CD1c-positive myeloid dendritic cell (primary cell): ENCODE measurements around the gene EPB41L4B.
"Not testable (repeated sequence)": the region's sequence is repeated elsewhere in the genome, so short reads cannot be mapped to it uniquely, and the experiment has no call there.

ENCODE experiments used
- DNase-seq: peaks from one replicate; pipeline ENCODE4 v3.0.0-alpha.2; 2016; ENCODE audit errors: extremely low spot score

Gene EPB41L4B

DNA sequence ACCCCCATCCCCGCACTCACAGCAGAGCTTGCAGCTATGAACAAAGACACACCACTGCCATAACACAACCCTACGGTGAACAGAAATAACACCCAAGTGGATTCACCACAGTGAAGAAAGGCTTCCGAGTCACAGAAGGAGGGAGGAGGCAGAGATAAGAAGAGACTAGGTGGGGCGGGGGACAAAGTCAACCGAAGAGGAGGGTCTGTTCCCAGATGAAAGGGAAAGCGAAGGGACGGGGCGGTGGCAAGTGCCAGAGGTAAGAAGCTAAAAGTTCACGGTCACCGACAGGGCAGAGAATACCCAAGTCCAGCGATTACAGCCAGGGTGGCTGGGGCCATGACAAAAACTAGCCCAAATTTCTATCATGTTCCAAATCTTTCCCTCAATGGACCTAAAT, 21.0 kb downstream of the EPB41L4B start:
- no peak for DNase-seq

DNA sequence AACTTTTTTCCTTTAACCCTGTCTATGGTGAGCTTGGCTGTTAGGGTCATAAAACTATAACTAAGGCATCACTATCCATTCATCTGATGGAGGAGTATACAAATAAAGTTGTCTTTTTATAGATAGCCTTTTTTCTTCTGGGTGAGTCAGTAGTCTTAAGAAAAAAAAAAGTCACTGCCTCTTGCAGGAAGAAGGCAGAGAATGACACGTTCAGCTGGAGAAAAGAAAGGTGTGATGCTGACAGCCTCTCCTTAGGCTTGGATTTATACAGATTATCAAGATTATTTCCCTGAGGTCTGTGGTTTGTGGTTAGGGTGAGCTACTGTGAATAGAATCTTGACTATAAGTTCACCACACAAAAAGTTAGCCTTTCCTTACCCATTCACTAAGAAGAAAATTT, 23.0 kb downstream of the EPB41L4B start:
- no peak for DNase-seq

DNA sequence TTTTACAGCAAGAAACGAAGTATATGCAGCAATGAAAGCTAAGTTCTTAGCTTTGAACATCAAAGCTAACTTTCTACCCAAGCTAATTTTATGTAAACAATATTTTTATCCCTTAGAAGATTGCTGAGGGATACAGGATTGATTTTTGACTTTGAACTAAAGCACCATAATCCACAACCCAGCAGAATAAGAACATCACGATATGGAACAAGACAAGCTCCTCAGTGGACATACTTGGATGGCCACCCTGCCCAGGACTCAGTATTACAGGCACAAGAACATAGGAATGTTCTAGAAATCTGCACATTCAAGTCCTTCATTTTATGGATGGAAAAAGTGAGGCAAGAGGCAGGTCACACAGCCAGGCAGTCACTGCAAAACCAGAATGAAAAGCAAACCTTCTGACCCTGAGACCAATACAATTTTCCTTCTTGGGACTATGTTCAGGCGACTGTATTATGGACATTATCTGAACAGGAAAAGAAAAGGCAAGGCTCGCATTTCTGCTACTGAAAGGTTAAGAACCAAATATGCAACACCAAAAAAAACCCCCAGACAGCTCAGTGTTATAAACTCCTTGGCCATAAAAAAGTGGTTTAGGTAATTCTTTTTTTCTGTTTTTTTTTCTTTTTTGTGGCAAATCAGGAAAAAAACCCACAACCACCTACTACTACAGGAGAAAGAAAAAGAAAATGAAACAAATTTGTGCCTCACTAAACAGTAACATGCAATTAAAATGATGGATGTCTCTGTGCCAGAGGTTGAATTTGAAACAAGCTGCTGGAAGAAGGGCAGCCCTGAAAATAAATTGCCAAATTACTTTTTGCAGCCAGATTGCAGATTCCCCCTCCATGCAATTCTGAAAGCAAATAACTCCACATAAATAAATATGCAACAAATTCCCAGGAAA, 25.4 kb downstream of the EPB41L4B start:
- no peak for DNase-seq

DNA sequence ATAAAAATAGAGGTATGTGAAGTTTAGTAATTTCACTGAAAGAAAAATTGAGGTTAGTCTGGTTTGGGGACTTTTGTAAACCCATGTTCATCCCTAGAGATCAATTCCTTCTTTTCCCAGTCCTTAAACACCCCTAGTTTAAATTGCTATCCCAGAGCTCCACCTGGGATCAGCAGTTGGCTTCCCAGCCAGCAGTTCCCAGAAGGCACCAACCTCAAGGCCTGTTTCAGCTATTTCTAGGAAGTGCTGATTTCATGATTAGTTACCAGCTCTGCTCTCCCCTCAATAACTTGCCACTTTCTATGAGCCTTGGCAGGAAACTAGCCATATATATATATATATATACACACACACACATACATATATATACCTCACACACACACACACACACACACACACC, 30.5 kb downstream of the EPB41L4B start:
- DNase-seq: no peak

DNA sequence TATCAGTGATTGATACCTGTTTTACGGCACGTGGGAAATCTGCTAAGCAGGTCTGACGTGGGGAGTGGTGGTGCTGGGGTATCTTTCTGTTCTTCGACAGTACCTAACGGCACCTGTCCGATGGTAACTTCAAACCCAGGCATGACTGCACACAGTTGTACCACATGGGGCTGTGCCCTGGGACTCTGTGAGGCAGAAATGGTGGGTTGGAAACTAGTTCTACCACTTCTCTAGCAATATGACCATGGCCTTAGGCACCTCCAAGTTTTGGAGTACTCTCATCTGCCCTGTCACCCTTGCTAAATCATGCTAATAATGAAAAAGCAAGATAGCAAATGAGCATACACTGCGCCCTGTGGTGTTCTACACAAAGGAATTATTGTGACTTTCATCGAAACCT, 30.9 kb downstream of the EPB41L4B start:
- no peak for DNase-seq

DNA sequence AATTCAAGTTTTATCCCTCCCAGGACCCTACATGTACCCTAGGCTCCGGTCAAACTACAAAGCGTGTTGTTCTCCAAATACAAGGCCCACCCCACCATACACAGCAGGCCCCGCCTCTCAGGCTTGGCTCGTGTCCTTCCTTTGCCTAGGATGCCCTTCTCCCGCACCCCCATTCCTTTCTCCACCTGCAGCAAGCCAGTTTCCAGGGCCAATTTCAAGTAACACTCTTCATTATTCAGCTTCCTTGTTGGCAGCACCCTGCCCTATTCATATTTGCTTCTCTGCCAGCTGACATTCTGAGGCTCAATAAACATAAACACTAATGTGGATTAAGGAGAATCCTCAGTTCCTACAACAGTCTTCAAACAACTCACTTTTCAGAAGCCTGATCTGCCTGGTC, 31.7 kb downstream of the EPB41L4B start:
- DNase-seq: no peak

DNA sequence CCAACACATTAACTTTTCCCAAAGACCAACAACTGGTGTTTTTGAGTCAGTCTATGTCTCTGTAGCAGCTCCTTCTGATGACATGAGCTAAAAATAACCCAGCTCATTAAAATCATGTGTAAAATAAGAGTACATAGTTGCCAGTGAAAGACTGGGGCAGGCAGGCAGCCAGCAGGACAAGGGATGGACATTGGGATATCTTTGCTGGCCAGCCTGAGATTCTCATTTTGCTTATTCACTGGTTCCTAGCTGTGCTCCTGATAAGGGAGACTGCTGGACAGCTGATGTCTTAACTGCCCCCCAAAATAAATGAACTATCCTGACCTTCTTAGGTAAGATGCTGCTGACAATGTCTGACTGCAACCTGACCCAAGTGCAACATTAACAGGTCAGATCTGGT, 33.9 kb downstream of the EPB41L4B start:
- DNase-seq: no peak

DNA sequence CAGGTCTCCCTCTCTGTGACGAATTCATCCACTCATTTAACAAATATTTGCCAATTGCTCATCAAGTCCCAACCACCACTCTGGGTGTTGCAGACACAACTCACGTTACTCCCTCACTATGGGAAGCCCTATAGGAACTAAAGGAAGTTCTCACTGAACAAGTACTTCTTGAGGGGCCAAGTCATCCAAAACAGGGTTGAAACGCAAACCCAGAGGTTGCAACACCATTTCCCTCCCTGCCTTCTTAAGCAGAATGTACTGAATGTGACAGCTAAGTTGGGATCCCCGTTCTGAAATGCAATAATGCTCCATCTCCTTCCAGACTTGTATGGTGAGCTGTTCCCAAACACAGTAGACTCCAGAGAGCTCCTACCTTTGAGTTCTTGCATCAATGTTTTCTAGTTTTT, 34.3 kb downstream of the EPB41L4B start:
- no peak for DNase-seq

DNA sequence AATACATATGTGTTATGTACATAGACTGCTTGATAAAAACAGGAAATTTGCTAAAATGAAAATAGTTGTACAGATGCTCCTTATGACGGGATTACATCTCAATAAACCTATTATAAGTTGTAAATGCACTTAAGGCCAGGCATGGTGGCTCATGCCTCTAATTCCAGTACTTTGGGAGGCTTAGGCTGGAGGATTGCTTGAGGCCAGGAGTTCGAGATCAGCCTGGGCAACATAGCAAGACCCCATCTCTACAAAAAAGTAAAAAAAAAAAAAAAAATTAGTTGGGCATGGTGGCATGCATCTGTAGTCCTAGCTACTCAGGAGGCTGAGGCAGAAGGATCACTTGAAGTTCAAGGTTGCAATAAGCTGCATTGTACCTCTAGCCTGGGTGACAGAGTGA, 37.2 kb downstream of the EPB41L4B start:
- DNase-seq: not testable (repeated sequence)

DNA sequence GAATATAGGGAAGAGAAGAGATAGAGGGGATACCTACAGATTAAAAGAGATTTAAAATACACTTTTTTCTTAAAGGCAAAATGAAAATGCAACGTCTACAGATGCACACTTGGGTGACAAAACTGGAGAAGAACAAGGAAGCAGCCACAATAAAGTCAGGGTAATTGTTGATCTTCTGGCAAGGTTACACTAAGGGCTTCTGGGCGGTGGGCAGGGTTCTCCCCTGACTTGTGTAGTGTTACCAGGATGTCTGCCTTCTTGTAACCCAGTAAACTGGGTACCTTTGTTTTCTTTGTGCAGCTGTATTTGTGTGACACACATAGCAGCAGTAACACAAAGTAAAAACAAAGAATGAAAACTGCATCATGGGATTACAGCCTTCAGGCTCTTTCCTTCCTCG, 37.8 kb downstream of the EPB41L4B start:
- no peak for DNase-seq

DNA sequence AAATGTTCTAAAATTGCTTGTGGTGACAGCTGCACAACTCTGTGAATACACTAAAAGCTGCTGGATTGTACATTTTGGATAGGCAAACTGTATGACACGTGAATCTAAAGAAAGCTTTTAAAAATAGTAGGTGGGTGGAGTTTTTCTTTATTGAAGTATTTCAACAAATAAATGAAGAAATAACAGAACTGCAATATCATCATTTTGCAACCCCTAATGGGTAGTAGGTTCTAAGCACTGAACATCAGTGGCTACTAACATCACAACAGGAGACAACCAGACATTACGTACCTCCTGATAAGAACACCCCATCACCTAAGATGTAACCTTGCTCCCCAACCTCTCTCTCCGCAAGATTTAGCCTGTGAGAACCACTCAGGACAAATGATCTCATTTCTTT, 38.6 kb downstream of the EPB41L4B start:
- no peak for DNase-seq

DNA sequence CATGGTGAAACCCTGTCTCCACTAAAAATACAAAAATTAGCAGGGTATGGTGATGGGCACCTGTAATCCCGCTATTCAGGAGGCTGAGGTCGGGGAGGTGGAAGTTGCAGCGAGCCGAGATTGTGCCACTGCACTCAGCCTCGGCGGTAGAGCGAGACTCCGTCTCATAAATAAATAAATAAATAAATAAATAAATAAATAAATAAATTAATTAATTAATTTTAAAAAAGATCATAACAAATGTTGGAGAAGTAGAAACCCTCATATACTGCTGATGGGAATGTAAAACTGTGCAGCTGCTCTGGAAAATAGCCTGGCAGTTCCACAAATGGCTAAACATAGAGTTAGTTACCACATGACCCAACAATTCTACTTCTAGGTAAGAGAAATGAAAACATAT, 39.3 kb downstream of the EPB41L4B start:
- DNase-seq: no peak

DNA sequence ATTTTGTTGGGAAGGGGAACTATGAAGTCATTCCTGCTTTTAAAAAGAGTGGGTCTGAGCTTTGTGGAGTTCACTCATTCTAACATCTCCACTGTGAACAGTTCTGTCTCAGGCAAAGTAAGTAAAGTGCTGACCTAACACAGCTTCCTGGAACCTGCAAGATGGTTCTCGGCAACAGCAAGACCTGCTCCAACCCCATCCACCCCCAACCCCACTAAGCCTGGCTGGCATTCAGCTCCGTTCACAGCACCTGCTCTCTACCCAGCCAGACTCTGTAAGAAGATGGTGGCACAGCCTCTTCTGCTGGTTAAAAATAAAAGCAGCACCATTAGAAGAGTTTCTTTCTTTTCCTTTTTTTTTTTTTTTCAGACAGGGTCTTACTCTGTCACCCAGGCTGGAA, 42.0 kb downstream of the EPB41L4B start:
- DNase-seq: no peak

DNA sequence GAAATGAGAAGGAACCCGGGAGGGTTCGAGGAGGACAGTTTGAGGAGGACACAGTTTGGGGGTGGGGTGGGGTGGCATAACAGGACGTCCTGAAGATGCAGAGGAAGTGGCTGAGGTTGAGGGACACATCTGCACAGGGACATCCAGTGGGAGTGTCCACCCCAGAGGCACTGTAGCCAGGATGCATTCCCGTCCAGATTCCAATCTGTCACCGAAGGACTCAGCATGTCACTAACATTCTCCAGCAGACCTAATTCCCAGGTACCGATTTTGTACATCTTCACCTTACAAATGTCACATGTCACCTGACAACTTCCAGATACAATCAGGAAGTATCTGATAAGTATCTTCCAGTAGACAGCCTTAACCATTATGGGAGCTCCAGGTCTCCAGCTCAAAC, 42.6 kb downstream of the EPB41L4B start:
- DNase-seq: no peak

DNA sequence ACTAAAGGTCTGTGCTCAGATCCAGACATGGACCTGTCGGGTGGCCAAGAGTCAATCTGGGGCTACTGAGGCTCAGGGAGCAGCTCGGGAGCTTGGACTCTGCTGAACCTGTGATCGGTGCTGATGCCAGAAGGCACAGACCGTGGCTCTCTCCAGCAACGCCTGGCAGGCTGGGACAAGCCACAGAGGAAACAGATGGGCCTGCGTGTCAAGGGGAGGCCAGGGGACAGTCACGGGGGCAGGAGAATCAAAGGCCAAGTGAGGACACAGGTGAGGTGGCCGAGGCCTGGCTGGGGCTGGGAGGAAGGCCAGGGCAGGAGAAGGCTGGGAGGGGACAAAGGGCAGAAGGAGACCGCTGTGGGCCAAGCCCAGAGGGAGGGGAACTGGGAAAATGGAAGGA, 43.4 kb downstream of the EPB41L4B start:
- no peak for DNase-seq

DNA sequence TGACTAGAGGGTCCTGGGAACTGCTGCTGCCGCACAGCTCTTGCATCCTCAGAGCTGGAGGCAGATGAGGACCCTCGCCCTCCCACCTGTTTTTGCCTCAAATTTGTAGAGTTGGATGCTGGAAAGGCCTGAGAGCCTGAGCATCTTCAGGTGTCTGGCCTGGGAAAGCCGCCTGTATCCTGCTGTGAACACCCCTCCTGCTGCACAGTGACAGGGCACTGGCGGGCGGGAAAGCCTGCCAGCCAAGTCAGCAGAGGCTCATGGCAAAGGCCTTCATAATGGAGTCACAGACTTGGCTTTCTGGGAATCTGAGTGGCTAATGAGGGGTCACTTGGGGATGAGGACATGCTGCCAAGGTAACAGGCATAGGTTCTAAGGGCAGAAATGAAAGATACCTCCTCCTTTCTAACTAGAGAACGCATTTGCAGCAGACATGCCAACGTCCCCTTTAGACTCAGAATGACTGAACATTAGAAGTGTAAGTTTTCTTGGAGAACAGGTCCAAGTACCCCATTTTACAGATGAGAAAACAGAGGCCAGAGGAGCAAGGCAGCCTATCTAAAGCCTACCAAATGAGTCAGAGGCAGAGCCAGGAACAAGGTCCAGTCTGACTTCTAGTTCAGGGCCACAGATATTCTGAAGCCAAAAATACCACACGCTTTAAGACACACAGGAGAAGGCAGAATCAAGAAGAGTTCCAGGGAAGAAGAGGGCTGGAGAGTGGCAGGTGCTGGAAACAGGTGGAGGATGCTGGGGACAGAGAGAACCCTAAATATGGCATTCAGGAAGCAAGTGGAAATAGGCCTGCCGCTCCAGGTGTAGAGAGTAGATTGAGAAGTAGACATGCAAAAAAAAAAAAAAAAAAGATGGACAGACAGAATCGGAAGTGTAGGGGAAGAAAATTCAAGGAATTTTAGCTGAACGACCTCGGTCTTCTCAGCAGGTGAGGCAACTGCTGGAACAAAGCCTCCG, 44.1 kb downstream of the EPB41L4B start:
- DNase-seq: no peak

DNA sequence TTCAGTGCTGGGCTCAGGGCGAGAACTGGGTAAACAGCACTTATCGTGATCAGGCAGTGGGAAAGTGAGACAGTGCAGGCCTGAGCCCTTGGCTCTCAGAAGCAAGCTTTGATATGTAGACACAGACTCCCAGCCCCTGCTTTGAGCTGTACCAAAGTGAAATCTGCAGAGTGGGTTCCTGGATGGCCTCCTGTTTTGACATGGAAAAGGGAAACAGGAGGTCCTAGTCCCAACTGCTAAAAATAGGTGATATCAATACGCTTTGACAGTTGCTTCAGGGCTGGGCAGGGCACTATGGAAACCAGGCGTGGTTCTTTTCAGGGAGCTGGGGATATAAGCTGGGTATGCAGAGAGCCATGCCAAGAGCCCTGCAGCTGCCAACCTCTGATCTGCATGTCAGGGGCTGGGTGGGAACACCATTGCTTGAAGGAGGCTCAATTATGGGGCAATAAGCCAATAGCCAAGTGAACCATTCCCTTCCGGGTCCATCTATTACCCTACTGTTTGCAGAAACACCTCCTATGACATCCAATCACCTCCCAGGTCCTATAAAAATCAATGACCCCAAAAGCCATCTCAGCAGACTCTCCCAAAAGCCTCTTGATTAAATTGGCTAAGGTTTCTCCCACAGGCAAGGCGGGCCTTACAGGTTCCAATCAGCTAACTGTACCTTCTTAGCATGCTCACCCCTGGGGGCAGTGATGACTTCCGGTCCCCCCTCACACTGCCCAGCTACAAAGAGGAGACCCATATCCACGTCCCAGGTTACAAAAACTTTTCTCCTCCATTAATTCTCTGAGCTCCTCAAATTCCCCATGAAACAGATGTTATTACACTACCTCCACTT, 45.8 kb downstream of the EPB41L4B start:
- DNase-seq: no peak

DNA sequence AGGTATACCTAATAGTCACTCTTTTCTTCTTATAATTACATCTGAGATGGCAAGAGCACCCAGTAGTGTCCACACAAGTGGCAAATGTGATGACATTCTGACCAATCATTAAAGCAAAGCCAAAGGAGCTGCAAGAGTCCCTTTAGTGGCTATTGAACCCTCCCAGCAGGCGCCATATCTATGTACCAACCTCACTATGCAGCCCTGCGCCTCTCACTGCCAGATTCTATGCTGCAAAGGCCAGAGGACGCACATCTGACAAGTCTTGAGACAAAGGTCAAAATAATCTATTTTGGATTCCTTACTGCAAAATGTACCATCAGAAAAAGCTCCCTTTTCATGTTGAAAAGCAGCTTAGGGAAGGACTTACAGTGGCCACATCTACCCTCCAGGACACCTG, 47.0 kb downstream of the EPB41L4B start:
- no peak for DNase-seq

DNA sequence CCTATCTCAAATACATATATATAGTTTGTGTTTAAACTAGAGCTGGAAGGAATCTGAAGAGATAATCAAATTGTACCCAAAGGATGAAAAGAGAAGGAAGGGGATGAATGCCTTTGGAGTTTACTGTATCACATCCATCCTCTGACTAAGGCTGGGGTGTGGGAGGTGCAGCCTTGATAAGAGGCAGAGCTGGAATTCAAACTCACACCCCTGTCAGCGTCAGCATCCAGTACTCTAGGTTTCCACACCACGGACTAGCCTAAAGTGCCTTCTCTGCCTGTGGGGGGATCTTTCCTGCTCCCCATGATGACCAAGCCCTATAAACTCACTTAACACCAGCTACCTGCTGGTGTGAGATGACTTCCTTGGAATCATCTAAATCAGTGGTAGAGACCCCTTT, 48.1 kb downstream of the EPB41L4B start:
- no peak for DNase-seq

DNA sequence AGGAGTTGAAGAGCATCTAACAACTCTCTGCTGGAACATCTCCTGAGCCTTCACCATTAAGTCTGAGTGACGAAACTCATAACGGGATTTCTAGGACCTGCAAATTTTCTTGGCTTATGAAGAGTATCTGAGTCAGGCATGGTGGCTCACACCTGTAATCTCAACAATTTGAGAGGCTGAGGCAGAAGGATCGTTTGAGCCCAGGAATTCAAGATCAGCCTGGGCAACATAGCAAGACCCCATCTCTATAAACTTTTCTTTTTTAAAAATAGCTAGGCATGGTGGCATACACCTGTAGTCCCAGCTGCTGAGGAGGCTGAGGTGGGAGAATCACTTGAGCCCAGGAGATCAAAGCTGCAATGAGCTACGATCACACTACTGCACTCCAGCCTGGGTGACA, 48.8 kb downstream of the EPB41L4B start:
- no peak for DNase-seq

DNA sequence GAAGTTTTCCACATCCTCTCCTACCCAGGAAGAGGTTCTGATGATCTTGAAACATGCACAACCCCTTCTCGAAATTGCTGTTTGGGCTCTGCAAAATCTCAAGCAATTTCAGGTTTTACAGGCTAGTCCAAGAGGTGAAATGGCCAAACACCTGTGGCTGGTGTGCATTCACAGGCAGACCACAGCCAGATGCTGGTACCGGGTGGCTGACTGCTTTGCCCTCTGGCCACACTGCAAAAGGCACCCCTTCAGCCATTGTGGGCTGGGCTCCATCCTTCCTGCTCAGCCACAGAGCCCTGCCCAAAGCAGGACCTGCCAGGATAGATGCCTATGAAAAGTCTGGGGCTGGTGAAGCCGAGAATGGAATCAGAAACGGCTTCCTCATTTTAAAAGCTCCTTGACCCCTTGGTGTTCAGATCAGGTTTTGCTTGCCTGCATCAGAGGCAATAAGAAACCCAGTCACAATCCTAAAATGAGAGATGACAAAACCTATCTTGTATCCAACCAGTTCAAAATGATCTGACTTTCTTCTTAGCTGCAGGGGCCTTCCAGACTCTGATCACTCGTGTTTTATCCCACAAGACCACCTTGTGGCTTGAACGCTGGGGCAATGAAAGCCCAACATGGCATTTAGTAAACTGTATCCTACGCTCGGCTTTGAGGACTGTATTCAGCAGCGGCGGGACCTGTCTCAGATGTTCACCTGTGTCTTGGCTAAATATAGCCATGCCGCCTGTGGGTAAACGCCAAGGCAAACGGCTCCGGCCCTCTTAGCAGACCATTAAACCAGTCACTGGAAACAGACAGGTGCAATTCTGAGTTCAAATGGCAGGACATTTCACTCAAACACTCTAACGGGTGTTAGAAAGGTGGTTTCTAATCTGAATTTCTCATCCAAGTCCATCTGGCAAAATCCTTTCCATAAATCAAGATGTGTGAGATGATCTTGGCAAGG, 49.6 kb downstream of the EPB41L4B start:
- DNase-seq: no peak
